Articular chondrocyte of knee joint (primary cell): Measurements from ENCODE around the gene SSTR4. TPM values are rescaled to one million over a fixed set of nuclear protein-coding genes. Genes with fewer than 3 reads are reported as not detected.

ENCODE experiments used
- total RNA-seq: library from RNA; depleted of rRNA; stranded (reverse); fragments of >200 nt; gene quantifications from 2 replicates; pipeline ENCODE4 v1.2.3, GENCODE V29; 2012

The SSTR4 gene
- not detected in 2 replicates for total RNA-seq

GRCh38 chr20:23034721-23035671, at the start of gene SSTR4:
TSS of gene SSTR4 (plus strand) at chr20:23035312. CDS start at chr20:23035484, 172 bp downstream.

DNA sequence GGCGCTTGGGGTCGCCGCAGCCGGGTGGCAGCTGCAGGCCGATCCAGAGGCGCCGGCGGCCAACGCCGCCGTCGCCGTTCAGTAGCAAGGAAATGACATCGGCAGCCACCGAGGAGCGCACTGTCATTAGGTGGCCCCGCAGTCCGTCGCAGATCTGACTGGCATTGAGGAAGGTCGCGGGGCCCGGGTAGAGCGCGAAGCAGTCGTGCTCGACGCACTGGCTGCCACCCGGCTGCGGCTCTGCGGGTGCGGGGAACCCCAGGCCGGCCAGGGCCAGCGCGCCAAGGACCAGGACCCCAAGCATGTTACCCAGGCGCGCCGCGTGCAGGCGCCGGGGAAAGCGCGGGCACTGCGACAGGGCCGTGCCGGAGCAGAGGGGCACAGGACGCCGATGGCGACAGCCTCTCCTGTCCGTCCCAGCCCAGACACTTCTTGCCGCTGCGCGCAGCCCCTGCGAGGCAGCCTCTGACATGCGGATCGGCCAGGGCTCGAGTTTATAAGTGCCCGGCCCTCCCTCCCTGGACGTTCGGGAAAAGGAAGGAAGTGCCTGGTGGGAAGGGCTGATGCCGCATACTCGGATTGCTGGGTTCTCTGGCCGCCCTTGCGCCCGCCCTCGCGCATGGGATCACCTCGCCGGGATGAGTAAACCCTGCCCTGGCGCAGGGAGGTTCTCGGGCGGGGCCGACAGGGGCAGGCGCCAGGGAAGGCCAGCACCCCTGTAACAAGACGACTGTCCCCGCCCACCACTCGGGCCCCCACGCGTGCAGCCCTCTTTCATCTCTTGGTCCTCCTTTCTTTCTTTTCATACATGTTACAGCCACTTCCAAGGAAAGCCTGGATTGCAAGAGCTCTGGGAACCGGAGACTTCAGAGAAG, 14.3 kb downstream of the SSTR4 start, which contains the start of gene THBD:
Gene THBD, minus strand, starts transcription at position 472 of the 875 bp plus-strand sequence. Its CDS starts 168 bp downstream, at position 304.

DNA sequence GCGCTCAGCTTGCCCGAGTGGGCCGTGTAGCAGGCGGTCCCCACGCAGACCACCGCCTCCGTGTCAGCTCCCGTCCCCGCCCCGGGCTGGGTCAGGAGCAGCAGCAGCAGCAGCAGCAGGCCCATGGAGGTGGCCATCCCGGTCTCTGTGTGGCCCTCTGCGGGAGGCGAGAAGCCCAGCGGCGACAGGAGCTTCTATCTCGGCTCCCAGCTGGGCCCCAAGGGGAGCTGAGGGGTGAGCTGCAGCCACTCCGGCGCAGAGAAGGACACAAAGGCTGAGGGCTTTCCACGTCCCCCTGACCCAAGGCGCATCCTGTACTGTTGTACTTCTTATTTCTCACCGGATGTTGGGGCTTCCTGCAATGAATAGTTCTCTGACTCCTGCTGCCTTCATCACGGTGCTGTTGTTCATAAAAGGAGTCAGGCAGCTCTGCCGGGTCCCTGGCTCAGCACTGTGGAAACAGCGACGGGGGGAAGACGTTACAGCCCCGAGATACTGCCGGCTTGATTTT, 51.0 kb downstream of the SSTR4 start, which contains the start of gene CD93:
Gene CD93, minus strand, starts transcription at position 269 of the 511 bp plus-strand sequence. Its CDS starts 132 bp downstream, at position 137.

Other genes starting within 250 kb of the SSTR4 start
- gene THBD, start 14.4 kb downstream of the SSTR4 start, total RNA-seq: 1.2 and 1.6 TPM in 2 replicates
- 0.13 and 0.54 TPM in 2 replicates for gene CD93, start 51.0 kb downstream of the SSTR4 start, total RNA-seq